Islet of Langerhans (tissue), 1 donor: Measurements from ENCODE around the gene RAPGEF3.

Source experiments
- FAIRE-seq: peaks from one replicate; lab custom pipeline; 2011; peaks lifted over from hg19 to GRCh38; lab: Jason Lieb, UNC

Gene RAPGEF3

GRCh38 chr12:47741340-47741703 lies 17.4 kb downstream of the RAPGEF3 start:
- no peak for FAIRE-seq

DNA sequence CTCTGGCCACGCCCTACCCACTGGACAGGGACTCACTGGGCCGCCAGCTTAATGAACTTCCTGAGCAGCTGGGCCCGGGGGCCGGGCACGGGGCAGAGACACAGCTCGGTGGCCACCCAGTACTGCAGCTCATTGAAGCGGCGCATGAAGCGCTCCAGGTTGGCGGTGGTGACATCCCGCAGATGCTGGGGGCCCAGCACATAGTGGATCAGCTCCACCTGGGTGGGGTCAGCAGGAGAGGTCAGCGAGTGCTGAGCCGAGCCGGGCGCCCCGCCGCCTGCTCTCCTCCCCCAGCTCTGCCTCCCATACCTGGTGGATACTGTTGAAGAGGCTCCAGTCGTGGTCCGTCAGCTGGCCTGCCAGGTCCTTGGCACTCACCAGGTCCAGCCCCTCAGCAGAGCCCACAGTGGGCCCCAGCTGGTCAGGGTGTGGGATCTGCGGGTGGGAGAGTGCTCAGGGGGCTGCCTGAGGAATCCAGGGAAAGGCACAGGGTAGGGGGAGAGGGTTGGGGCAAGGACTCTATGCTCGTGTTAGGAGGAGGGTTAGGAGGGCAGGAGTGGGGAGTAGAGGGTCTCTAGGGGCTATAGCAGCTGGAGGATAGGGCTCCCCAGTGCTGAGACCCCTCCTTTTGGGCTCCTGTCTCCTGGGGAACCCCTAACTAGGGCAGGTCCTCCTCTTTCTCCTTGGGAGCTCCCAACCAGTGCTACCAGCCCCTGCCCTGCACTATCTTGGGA lies 17.9 kb downstream of the RAPGEF3 start:
- no peak for FAIRE-seq

DNA sequence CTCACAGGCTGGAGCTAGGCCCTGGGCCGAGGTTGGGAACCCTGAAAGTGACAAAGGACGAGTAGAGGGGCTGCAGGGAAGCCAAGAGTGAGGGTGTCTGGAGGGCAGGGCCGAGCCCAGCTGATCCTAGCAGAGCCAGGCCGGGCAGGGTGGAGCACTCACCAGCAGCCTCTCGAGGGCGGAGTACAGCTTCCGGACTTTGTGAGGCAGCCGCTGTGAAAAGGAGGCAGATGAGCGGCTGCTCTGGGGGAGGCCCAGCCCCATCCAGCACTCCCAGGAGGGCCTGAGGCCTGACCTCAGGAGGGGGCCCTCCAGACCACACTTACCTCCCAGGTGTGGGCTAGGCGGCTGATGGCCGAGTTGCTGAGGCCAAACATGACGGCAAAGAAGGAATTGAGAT lies 18.7 kb downstream of the RAPGEF3 start:
- FAIRE-seq = no peak

GRCh38 chr12:47739297-47739696 lies 19.4 kb downstream of the RAPGEF3 start:
- FAIRE-seq = no peak

GRCh38 chr12:47737936-47738594 lies 20.6 kb downstream of the RAPGEF3 start:
- no peak for FAIRE-seq

GRCh38 chr12:47736877-47737676 lies 21.6 kb downstream of the RAPGEF3 start:
- no peak for FAIRE-seq

DNA sequence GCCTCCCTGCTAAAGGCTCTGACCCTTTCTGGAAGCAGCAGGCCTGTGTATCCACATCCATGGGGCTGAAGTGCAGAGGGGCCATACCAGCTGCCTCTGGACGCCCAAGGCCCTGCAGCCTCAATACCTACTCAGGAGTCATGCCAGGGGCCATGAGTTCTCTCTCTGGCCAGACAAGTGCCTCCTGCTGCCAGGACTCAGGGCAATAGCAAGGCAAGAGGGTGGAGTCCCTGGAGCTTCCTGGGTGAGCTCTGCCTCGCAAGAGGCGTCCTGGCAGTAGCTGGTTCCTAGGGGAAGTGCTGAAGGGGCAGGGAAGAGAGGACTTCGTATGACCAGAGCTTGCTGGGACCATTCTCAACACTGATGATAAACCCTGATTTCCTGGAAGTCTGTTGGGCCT lies 22.5 kb downstream of the RAPGEF3 start:
- FAIRE-seq = no peak

DNA sequence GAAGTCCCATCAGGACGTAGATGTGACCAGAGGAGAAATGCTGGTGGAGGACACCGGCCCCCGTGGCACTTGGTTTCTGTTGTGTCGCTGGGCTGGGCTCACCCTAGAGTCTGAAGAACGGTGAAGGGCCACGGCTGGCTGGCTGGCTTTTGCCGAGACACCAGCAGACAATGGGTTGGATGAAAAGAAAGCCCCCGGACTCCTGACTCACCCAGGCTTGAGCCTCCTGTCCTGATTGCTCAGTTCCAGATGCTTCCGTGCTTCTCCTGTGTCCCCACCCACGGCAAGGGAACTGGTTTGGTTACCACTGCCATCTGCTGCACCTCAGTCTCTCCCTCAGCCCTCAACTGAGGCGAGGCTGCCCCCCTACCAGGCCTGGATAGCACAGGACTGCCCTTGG lies 23.0 kb downstream of the RAPGEF3 start:
- no peak for FAIRE-seq

DNA sequence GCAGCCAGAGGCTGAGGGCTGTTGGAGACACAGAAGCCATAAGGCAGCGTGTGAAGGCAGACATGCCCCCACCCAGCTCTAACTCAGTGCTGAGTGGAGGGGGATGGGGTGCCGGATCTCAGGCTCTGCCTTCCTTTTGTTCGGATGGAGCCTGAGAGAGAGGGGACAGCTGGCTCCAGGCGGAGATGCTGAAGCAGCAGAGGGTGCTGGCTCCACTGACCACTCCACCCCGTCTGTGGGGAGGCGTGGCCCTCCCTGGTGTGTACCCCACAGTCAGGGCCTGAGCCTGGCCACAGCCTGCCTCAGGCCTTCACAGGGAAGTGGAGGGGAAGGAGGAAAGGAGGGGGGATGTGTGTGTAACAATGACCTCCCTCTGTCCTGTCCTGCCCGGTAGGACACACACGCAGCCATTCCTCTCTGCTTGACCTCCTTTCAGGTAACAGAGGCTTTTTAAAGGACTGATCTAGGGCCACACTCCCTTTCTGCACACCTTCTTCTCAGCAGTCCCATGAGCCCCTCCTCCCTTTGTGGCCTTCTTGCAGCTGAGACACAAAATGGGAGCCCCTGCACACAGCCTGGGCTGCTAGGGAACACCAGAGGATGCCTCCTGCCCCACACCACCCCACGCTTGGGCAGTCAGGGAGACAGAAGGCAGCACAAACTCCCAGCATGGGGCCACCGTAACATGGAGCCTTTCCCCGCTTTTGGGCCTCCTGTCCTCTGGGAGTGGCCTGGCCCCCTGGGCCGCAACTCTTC lies 23.8 kb downstream of the RAPGEF3 start:
- FAIRE-seq = no peak

- no peak for FAIRE-seq
Observed at GRCh38 chr12:47733142-47733541, 25.5 kb downstream of the RAPGEF3 start.

GRCh38 chr12:47732504-47732903 lies 26.2 kb downstream of the RAPGEF3 start:
- FAIRE-seq = no peak

- FAIRE-seq = no peak
Observed at GRCh38 chr12:47731723-47732122, 27.0 kb downstream of the RAPGEF3 start.

GRCh38 chr12:47730341-47730744 lies 28.3 kb downstream of the RAPGEF3 start:
- no peak for FAIRE-seq

- no peak for FAIRE-seq
Observed at GRCh38 chr12:47729233-47729632, 29.4 kb downstream of the RAPGEF3 start.

- FAIRE-seq = no peak
Observed at GRCh38 chr12:47725893-47726292, 32.8 kb downstream of the RAPGEF3 start.

GRCh38 chr12:47725091-47725772 lies 33.4 kb downstream of the RAPGEF3 start, which contains the start of gene ENDOU:
TSS of gene ENDOU (minus strand) at chr12:47725490. CDS start at chr12:47725413, 77 bp downstream.
- no peak for FAIRE-seq

- no peak for FAIRE-seq
Observed at GRCh38 chr12:47722941-47723631, 35.6 kb downstream of the RAPGEF3 start.

- FAIRE-seq = no peak
Observed at GRCh38 chr12:47722136-47722834, 36.4 kb downstream of the RAPGEF3 start.

- FAIRE-seq = no peak
Observed at GRCh38 chr12:47721431-47721973, 37.2 kb downstream of the RAPGEF3 start.

DNA sequence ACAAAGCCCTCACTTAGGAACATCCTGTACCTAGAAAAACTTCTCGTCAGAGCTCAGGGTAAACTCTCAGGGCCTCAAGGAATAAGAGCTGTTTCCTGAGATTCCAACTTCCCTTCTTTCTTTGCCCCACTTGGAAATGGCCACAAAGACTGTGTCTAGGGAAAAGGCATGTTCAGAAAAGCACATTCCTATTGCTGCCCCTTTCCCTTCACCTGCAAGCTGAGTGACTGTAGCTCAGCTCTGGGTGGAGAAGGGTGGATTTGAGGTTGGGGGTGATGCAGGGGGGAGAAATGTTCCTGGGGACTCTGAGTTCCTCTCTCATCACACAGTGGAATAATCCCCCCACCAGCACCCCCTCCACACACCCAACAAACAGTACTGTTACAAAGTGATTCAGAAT lies 40.1 kb downstream of the RAPGEF3 start:
- FAIRE-seq = no peak
